Smooth muscle cell (in vitro differentiated cells): ENCODE data around the gene RAD51B. TPM values are rescaled to one million over a fixed set of nuclear protein-coding genes. Genes with fewer than 3 reads are reported as not detected.

ENCODE experiments used
- DNase-seq: peaks from one replicate; lab custom pipeline; 2025; ENCODE audit not compliant: unreplicated experiment; lab: John Stamatoyannopoulos, UW
- H2AFZ ChIP-seq: fragments of 200-600 bp; sonication (generic); 2 replicates; pipeline ENCODE4 v1.6.0; 2016; ENCODE audit warnings: antibody characterized with exemption, low read depth, mild to moderate bottlenecking
- H3F3A ChIP-seq: fragments of 200-600 bp; sonication (generic); 2 replicates; pipeline ENCODE4 v1.6.0; 2017; ENCODE audit warnings: antibody characterized with exemption, low read depth
- H3K27ac ChIP-seq: fragments of 200-600 bp; sonication (generic); 2 replicates; pipeline ENCODE4 v1.5.1; 2016; ENCODE audit warnings: low read depth, mild to moderate bottlenecking
- H3K27me3 ChIP-seq: fragments of 200-600 bp; sonication (generic); 2 replicates; pipeline ENCODE4 v1.6.1; 2016; ENCODE audit warnings: low read depth, mild to moderate bottlenecking
- H3K36me3 ChIP-seq: fragments of 200-600 bp; sonication (generic); 2 replicates; pipeline ENCODE4 v1.5.1; 2016; ENCODE audit warnings: low read depth
- H3K4me1 ChIP-seq: fragments of 200-600 bp; sonication (generic); 2 replicates; pipeline ENCODE4 v1.5.1; 2016; ENCODE audit warnings: low read depth
- H3K4me2 ChIP-seq: fragments of 200-600 bp; sonication (generic); 2 replicates; pipeline ENCODE4 v1.6.0; 2016; ENCODE audit warnings: mild to moderate bottlenecking
- H3K4me3 ChIP-seq: fragments of 200-600 bp; sonication (generic); 2 replicates; pipeline ENCODE4 v1.5.1; 2016; ENCODE audit warnings: mild to moderate bottlenecking
- H3K79me2 ChIP-seq: fragments of 200-600 bp; sonication (generic); 2 replicates; pipeline ENCODE4 v1.6.0; 2016; ENCODE audit warnings: low read depth, mild to moderate bottlenecking
- H3K9ac ChIP-seq: fragments of 200-600 bp; sonication (generic); 2 replicates; pipeline ENCODE4 v1.6.0; 2016; ENCODE audit warnings: low read depth
- H3K9me3 ChIP-seq: fragments of 200-600 bp; sonication (generic); replicated peaks from 2 replicates; pipeline ENCODE4 v1.5.1; 2016; ENCODE audit warnings: low read depth
- H4K20me1 ChIP-seq: fragments of 200-600 bp; sonication (generic); 2 replicates; pipeline ENCODE4 v1.6.0; 2016; ENCODE audit warnings: low read depth
- CTCF ChIP-seq: fragments of 200-600 bp; sonication (generic); IDR thresholded peaks from 2 replicates; pipeline ENCODE4 v1.5.1; 2017; ENCODE audit warnings: borderline replicate concordance, mild to moderate bottlenecking, antibody characterized with exemption; ENCODE audit not compliant: insufficient read depth, poor library complexity, severe bottlenecking
- WGBS: methylation state at CpG from one replicate; pipeline ENCODE4 v1.1.7; 2016; ENCODE audit warnings: low lambda C conversion rate; 5-methylcytosine and 5-hydroxymethylcytosine counted together
- polyA plus RNA-seq: library from polyadenylated mRNA; unstranded; fragments of >200 nt; fragmentation: Nextera tagmentation; extraction: Ambion mirVana; gene quantifications from 2 replicates; pipeline ENCODE4 v1.2.1, GENCODE V29; 2016
- total RNA-seq: library from RNA; depleted of rRNA; stranded (reverse); fragments of >200 nt; gene quantifications from 2 replicates; pipeline ENCODE4 v1.2.3, GENCODE V29; 2014

RAD51B gene
- total and polyA plus RNA-seq, 2 experiments from 2014 or later = 4.6 to 5.3 TPM

DNA sequence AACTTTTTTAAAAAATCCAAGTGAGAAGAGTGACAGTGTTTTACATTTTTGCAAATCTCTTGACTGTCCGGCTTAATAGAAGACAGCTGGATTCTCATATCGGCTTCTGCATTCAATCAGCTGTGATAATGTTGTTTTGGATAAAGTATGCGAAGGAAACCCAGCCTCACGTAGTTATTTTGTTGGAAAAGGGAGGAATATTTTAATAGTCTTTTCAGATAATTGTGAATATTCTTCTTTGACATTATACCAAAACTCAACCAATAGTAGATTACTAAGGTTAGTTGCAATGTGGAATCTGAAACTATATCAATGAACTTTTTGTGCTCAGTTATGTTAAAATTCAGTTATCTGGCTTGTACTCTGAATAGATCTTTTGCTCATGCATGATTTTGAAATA lies 696.8 kb downstream of the RAD51B start:
- Histone ChIP-seq H3K9ac (no peak overlapping the region), H3F3A (peaks cover 19% of the 10 kb centered on the region), H3K36me3 (no peaks in the 10 kb centered on the region), H3K79me2 (no peaks in the 10 kb centered on the region), H3K4me2 (no peak overlapping the region), H2AFZ (no peak overlapping the region), H3K4me1 (peaks cover 32% of the 10 kb centered on the region), H3K9me3 (no peaks in the 10 kb centered on the region), H3K27ac (no peak overlapping the region), H3K4me3 (no peak overlapping the region), H4K20me1 (no peaks in the 10 kb centered on the region), H3K27me3 (no peaks in the 10 kb centered on the region)
- no peak for DNase-seq
- 75% methylated on average over 4 of the region's 4 CpGs for WGBS
- TF ChIP-seq CTCF = no peak

GRCh38 chr14:68518166-68518565 lies 698.6 kb downstream of the RAD51B start:
- no peak for TF ChIP-seq CTCF
- H3K27me3 ChIP-seq = no peaks in the 10 kb centered on the region
- no peaks in the 10 kb centered on the region for H3K79me2 ChIP-seq
- H3K4me2 ChIP-seq = no peak overlapping the region
- no peak overlapping the region for H2AFZ ChIP-seq
- no peak for DNase-seq
- 90% methylated on average over 8 of the region's 8 CpGs for WGBS
- peaks cover 16% of the 10 kb centered on the region for H3F3A ChIP-seq
- H3K4me3 ChIP-seq = no peak overlapping the region
- H3K36me3 ChIP-seq = no peaks in the 10 kb centered on the region
- H3K4me1 ChIP-seq = peaks cover 50% of the 10 kb centered on the region
- H3K27ac ChIP-seq = no peak overlapping the region
- no peaks in the 10 kb centered on the region for H4K20me1 ChIP-seq
- H3K9ac ChIP-seq = no peak overlapping the region
- H3K9me3 ChIP-seq = no peaks in the 10 kb centered on the region

DNA sequence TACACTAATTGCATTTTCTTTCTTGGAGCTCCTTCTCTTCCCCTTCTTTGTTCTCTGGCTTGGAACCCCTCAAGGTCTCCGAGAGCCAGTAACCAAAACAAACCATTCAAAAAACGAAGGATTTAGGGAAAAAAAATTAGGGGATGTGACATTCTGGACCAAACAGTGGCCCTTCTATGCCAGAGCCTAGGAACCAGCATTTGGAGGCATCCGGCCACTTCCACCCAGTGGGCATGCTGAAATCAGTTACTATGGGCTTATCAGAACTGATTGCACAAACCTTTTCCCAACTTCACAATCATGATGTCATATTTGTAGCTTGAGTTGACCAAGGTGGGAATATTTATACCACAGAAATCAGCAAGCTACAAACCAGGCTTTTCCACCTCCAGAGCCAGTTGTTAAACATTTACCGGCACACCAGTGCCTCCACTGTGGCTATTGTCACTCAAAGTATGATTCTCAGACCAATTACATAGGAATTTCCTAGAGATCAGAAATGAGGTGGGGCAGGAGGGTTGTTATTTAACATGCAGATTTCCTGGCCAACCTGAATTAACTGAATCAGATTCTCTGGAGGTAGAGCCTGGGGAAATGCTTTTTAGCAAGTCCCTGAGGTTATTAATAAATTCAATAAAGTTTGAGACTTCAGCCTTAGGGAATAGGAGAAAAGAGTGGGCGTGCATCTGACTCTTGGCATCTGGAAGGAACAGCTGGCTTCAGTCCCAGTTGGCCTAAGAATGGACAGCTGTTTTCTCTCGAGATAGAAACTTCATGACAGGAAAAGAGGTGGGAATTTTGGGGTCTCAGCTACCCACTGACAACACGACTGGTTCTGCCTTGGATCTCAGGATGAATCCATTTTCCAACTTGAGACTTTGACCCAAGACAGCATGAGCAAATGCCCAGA lies 699.4 kb downstream of the RAD51B start:
- H3K36me3 ChIP-seq = no peaks in the 10 kb centered on the region
- no peak for TF ChIP-seq CTCF
- peaks cover 57% of the 10 kb centered on the region for H3K4me1 ChIP-seq
- H2AFZ ChIP-seq = no peak overlapping the region
- H3K79me2 ChIP-seq = no peaks in the 10 kb centered on the region
- no peak for DNase-seq
- no peaks in the 10 kb centered on the region for H4K20me1 ChIP-seq
- H3K9me3 ChIP-seq = no peaks in the 10 kb centered on the region
- H3K4me2 ChIP-seq = peak overlapping the region; percentile 42
- H3F3A ChIP-seq = peaks cover 17% of the 10 kb centered on the region
- 55% methylated on average over 7 of the region's 7 CpGs for WGBS
- no peaks in the 10 kb centered on the region for H3K27me3 ChIP-seq
- H3K9ac ChIP-seq = no peak overlapping the region
- H3K4me3 ChIP-seq = no peak overlapping the region
- peak overlapping the region; percentile 91 for H3K27ac ChIP-seq

DNA sequence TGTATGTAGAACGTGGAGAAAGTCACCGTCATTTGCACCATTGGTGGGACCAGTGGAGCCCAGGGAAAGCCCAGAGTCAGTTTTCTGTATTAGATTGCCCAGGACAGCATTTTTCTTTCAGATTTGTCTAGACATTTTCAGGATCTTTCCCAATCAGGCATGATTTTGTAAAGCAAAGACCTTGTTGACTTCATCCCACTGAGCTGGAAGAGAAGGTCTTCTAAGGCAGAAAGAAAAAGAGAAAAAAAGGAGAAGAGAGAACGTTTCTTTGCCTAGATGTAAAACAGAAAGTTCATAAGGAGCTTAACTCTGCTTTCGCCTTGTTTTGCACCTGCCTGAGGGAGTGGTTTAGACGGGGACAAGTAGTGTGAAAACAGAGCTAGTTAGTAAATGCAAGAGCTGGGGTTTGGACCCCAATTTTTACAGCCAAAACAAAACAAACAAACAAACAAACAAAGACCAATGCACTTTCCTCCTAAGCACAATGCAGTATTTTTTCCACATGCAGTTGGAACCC lies 700.1 kb downstream of the RAD51B start:
- Histone ChIP-seq H4K20me1 (no peaks in the 10 kb centered on the region), H3K27ac (peak overlapping the region; percentile 91), H2AFZ (no peak overlapping the region), H3F3A (peaks cover 10% of the 10 kb centered on the region), H3K9ac (no peak overlapping the region), H3K9me3 (no peaks in the 10 kb centered on the region), H3K27me3 (no peaks in the 10 kb centered on the region), H3K36me3 (no peaks in the 10 kb centered on the region), H3K4me3 (no peak overlapping the region), H3K4me2 (no peak overlapping the region), H3K79me2 (no peaks in the 10 kb centered on the region), H3K4me1 (peaks cover 51% of the 10 kb centered on the region)
- no peak for TF ChIP-seq CTCF
- DNase-seq = no peak
- 92% methylated on average over 5 of the region's 5 CpGs for WGBS
